HG02588 (cell line): Measurements from ENCODE around the gene TRPM3.
"Not testable (repeated sequence)": the region's sequence is repeated elsewhere in the genome, so short reads cannot be mapped to it uniquely, and the experiment has no call there.

Source experiments
- ATAC-seq: cut with Tn5 transposase; IDR thresholded peaks from one replicate; pipeline ENCODE4 v1.9.1; 2021; ENCODE audit warnings: mild to moderate bottlenecking, moderate library complexity; ENCODE audit not compliant: unreplicated experiment

Gene TRPM3

GRCh38 chr9:71001780-71002386 is 119.5 kb downstream of the TRPM3 start:
- no peak for ATAC-seq

- no peak for ATAC-seq
These were observed 122.5 kb downstream of the TRPM3 start for GRCh38 chr9:70998962-70999361.

GRCh38 chr9:70995511-70995910 is 125.9 kb downstream of the TRPM3 start:
- ATAC-seq, result no peak

GRCh38 chr9:70994582-70994981 is 126.8 kb downstream of the TRPM3 start:
- ATAC-seq, result no peak

GRCh38 chr9:70988551-70988950 is 132.9 kb downstream of the TRPM3 start:
- ATAC-seq, result no peak

GRCh38 chr9:70987986-70988385 is 133.4 kb downstream of the TRPM3 start:
- no peak for ATAC-seq

GRCh38 chr9:70986984-70987383 is 134.4 kb downstream of the TRPM3 start:
- ATAC-seq, result no peak

GRCh38 chr9:70983723-70984295 is 137.6 kb downstream of the TRPM3 start:
- ATAC-seq, result no peak

GRCh38 chr9:70981312-70981711 is 140.1 kb downstream of the TRPM3 start:
- ATAC-seq, result no peak

- no peak for ATAC-seq
These were observed 141.5 kb downstream of the TRPM3 start for GRCh38 chr9:70979966-70980365.

- ATAC-seq, result no peak
These were observed 143.3 kb downstream of the TRPM3 start for GRCh38 chr9:70978085-70978484.

- no peak for ATAC-seq
These were observed 145.6 kb downstream of the TRPM3 start for GRCh38 chr9:70975821-70976220.

- ATAC-seq, result no peak
These were observed 149.7 kb downstream of the TRPM3 start for GRCh38 chr9:70971723-70972122.

- ATAC-seq, result not testable (repeated sequence)
These were observed 155.0 kb downstream of the TRPM3 start for GRCh38 chr9:70966380-70966779.

GRCh38 chr9:70964861-70965260 is 156.6 kb downstream of the TRPM3 start:
- no peak for ATAC-seq

GRCh38 chr9:70963554-70963953 is 157.9 kb downstream of the TRPM3 start:
- ATAC-seq, result no peak

GRCh38 chr9:70962761-70963440 is 158.5 kb downstream of the TRPM3 start:
- no peak for ATAC-seq

GRCh38 chr9:70959366-70959765 is 162.1 kb downstream of the TRPM3 start:
- no peak for ATAC-seq

- ATAC-seq, result no peak
These were observed 166.8 kb downstream of the TRPM3 start for GRCh38 chr9:70954596-70955143.

GRCh38 chr9:70954126-70954525 is 167.3 kb downstream of the TRPM3 start:
- no peak for ATAC-seq

GRCh38 chr9:70951749-70952727 is 169.4 kb downstream of the TRPM3 start:
- ATAC-seq, result no peak
